ENCODE measurements around the gene KRTAP5-2. TPM values are rescaled to one million over a fixed set of nuclear protein-coding genes. Genes with fewer than 3 reads are reported as not detected.

KRTAP5-2 gene
- total RNA-seq, 4 donors from 2014 or later: not detected

GRCh38 chr11:1574933-1575242, 23.2 kb downstream of the KRTAP5-2 start:
- Histone ChIP-seq H3K4me3 (no peak overlapping the region), H3K27me3 (peaks cover 0 to 35% of the 10 kb centered on the region in 2 donors), H3K9me3 (peaks cover 0 to 14% (median 0%) of the 10 kb centered on the region in 4 donors), H3K27ac (no peak overlapping the region), H3K36me3 (no peaks in the 10 kb centered on the region), H3K4me1 (peaks cover 0 to 45% (median 16%) of the 10 kb centered on the region in 4 donors)
- TF ChIP-seq EP300 (IDR thresholded peaks at IDR 0.05) (no peak), POLR2A (IDR thresholded peaks at IDR 0.05) (no peak), CTCF (IDR thresholded peaks at IDR 0.05) (no peak)
- no peak for DNase-seq (ENCODE audit: low spot score in 2 of 2)
- WGBS, 2 donors: 14% methylated on average over 7 of the region's 7 CpGs

- Histone ChIP-seq H3K4me3 (peak overlapping the region; percentile 23 to 65 (median 43)), H3K27me3 (peaks cover 0 to 35% of the 10 kb centered on the region in 2 donors), H3K9me3 (peaks cover 0 to 14% (median 0%) of the 10 kb centered on the region in 4 donors), H3K4me1 (peaks cover 0 to 50% (median 20%) of the 10 kb centered on the region in 4 donors), H3K36me3 (no peaks in the 10 kb centered on the region), H3K27ac (peak overlapping the region; percentile 71 to 95 (median 92))
- TF ChIP-seq EP300 (IDR thresholded peaks at IDR 0.05) (no peak), CTCF (IDR thresholded peaks at IDR 0.05) (peak; percentile 88 to 98 (median 97))
- 1 to 2% methylated on average over 10 to 27 of the region's 64 CpGs for WGBS, 2 donors
- DNase-seq (ENCODE audit: low spot score in 2 of 2): no peak
Measured at GRCh38 chr11:1574238-1574932, 23.7 kb downstream of the KRTAP5-2 start.

- peaks cover 0 to 55% (median 20%) of the 10 kb centered on the region in 4 donors for H3K4me1 ChIP-seq
- WGBS, 2 donors: 15 to 24% methylated on average over 3 to 4 of the region's 7 CpGs
- TF ChIP-seq CTCF (IDR thresholded peaks at IDR 0.05) (no peak), EP300 (IDR thresholded peaks at IDR 0.05) (no peak), POLR2A (IDR thresholded peaks at IDR 0.05) (no peak)
- no peaks in the 10 kb centered on the region for H3K36me3 ChIP-seq
- H3K4me3 ChIP-seq: peak overlapping the region in 2 of 4 donors; percentile 60 to 65
- H3K27ac ChIP-seq: peak overlapping the region; percentile 71 to 95 (median 92)
- DNase-seq (ENCODE audit: low spot score in 2 of 2): no peak
- peaks cover 0 to 35% of the 10 kb centered on the region in 2 donors for H3K27me3 ChIP-seq
- peaks cover 0 to 13% (median 0%) of the 10 kb centered on the region in 4 donors for H3K9me3 ChIP-seq
Measured at GRCh38 chr11:1573903-1574237, 24.2 kb downstream of the KRTAP5-2 start.

GRCh38 chr11:1573077-1573902, 24.8 kb downstream of the KRTAP5-2 start:
- Histone ChIP-seq H3K36me3 (no peaks in the 10 kb centered on the region), H3K4me1 (peaks cover 0 to 61% (median 22%) of the 10 kb centered on the region in 4 donors), H3K27me3 (peaks cover 0 to 35% of the 10 kb centered on the region in 2 donors), H3K9me3 (peaks cover 0 to 7% (median 0%) of the 10 kb centered on the region in 4 donors), H3K4me3 (peak overlapping the region; percentile 41 to 65 (median 52)), H3K27ac (peak overlapping the region; percentile 71 to 95 (median 92))
- WGBS, 2 donors: 5 to 9% methylated on average over 20 to 27 of the region's 37 CpGs
- DNase-seq (ENCODE audit: low spot score in 2 of 2): no peak
- TF ChIP-seq EP300 (IDR thresholded peaks at IDR 0.05) (no peak), POLR2A (IDR thresholded peaks at IDR 0.05) (no peak), CTCF (IDR thresholded peaks at IDR 0.05) (peak in 2 of 5 experiments; percentile 17 to 21)
